ENCODE data around the gene RO60.

The RO60 gene

GRCh38 chr1:193060406-193060805, 994 bp downstream of the RO60 start:
- H3K27me3 ChIP-seq (ENCODE audit: insufficient read depth, low read length): no peaks in the 10 kb centered on the region
- peaks cover 22% of the 10 kb centered on the region for H3K36me3 ChIP-seq (ENCODE audit: insufficient read depth, low read length)
- peak overlapping the region; percentile 90 for H3K4me3 ChIP-seq (ENCODE audit: low read depth, low read length, poor library complexity, severe bottlenecking)
- H2AFZ ChIP-seq (ENCODE audit: low read length): no peak overlapping the region
- peaks cover 41% of the 10 kb centered on the region for H3K4me1 ChIP-seq (ENCODE audit: insufficient read depth, low read length, severe bottlenecking)
- no peak for TF ChIP-seq CTCF (IDR thresholded peaks at IDR 0.05; ENCODE audit: low read length)
- no peak for TF ChIP-seq EZH2 (IDR thresholded peaks at IDR 0.05; ENCODE audit: borderline replicate concordance, low read length)
- peaks cover 93% of the 10 kb centered on the region for H3K79me2 ChIP-seq (ENCODE audit: insufficient read depth, low read length)
- H3K4me2 ChIP-seq (ENCODE audit: low read length): peak overlapping the region; percentile 89
- H4K20me1 ChIP-seq (ENCODE audit: insufficient read depth, low read length): no peaks in the 10 kb centered on the region
- H3K9me2 ChIP-seq (ENCODE audit: low read depth, low read length): no peaks in the 10 kb centered on the region
- peak overlapping the region; percentile 92 for H3K9ac ChIP-seq (ENCODE audit: low read length)
- H3K9me3 ChIP-seq (ENCODE audit: low read length): no peaks in the 10 kb centered on the region
- 0 out of 2 replicates have a peak, but pooled peaks cover 4% of the 10 kb centered on the region for H3F3A ChIP-seq (ENCODE audit: insufficient read depth, low read length)
- H3K27ac ChIP-seq (ENCODE audit: low read depth, low read length, poor library complexity, severe bottlenecking): peak overlapping the region; percentile 80

- Histone ChIP-seq H3K27me3 (ENCODE audit: insufficient read depth, low read length) (no peaks in the 10 kb centered on the region), H3K4me1 (ENCODE audit: insufficient read depth, low read length, severe bottlenecking) (peaks cover 42% of the 10 kb centered on the region), H3K9ac (ENCODE audit: low read length) (peak overlapping the region; percentile 92)
These were observed 1.5 kb downstream of the RO60 start for GRCh38 chr1:193060938-193061337.

GRCh38 chr1:193062698-193063463, 3.5 kb downstream of the RO60 start:
- H3K4me1 ChIP-seq (ENCODE audit: insufficient read depth, low read length, severe bottlenecking): peaks cover 43% of the 10 kb centered on the region

More at GRCh38 chr1:193060938-193061337, 1.5 kb downstream of the RO60 start:
- Histone ChIP-seq H3K36me3 (ENCODE audit: insufficient read depth, low read length) (peaks cover 22% of the 10 kb centered on the region), H4K20me1 (ENCODE audit: insufficient read depth, low read length) (no peaks in the 10 kb centered on the region), H3K79me2 (ENCODE audit: insufficient read depth, low read length) (peaks cover 88% of the 10 kb centered on the region), H3K4me3 (ENCODE audit: low read depth, low read length, poor library complexity, severe bottlenecking) (peak overlapping the region; percentile 90), H3K9me2 (ENCODE audit: low read depth, low read length) (no peaks in the 10 kb centered on the region), H3K9me3 (ENCODE audit: low read length) (no peaks in the 10 kb centered on the region), H2AFZ (ENCODE audit: low read length) (no peak overlapping the region), H3K27ac (ENCODE audit: low read depth, low read length, poor library complexity, severe bottlenecking) (peak overlapping the region; percentile 80), H3F3A (ENCODE audit: insufficient read depth, low read length) (0 out of 2 replicates have a peak, but pooled peaks cover 4% of the 10 kb centered on the region), H3K4me2 (ENCODE audit: low read length) (peak overlapping the region; percentile 89)
- no peak for TF ChIP-seq EZH2 (IDR thresholded peaks at IDR 0.05; ENCODE audit: borderline replicate concordance, low read length)
- no peak for TF ChIP-seq CTCF (IDR thresholded peaks at IDR 0.05; ENCODE audit: low read length)

More at GRCh38 chr1:193062698-193063463, 3.5 kb downstream of the RO60 start:
- Histone ChIP-seq H3K9me3 (ENCODE audit: low read length) (no peaks in the 10 kb centered on the region), H2AFZ (ENCODE audit: low read length) (no peak overlapping the region), H3K27ac (ENCODE audit: low read depth, low read length, poor library complexity, severe bottlenecking) (no peak overlapping the region), H3K79me2 (ENCODE audit: insufficient read depth, low read length) (peaks cover 84% of the 10 kb centered on the region), H3F3A (ENCODE audit: insufficient read depth, low read length) (no peaks in the 10 kb centered on the region), H3K9ac (ENCODE audit: low read length) (no peak overlapping the region), H3K9me2 (ENCODE audit: low read depth, low read length) (no peaks in the 10 kb centered on the region), H3K27me3 (ENCODE audit: insufficient read depth, low read length) (no peaks in the 10 kb centered on the region), H3K36me3 (ENCODE audit: insufficient read depth, low read length) (peaks cover 11% of the 10 kb centered on the region), H4K20me1 (ENCODE audit: insufficient read depth, low read length) (no peaks in the 10 kb centered on the region), H3K4me2 (ENCODE audit: low read length) (no peak overlapping the region), H3K4me3 (ENCODE audit: low read depth, low read length, poor library complexity, severe bottlenecking) (no peak overlapping the region)
- TF ChIP-seq CTCF (IDR thresholded peaks at IDR 0.05; ENCODE audit: low read length) (no peak), EZH2 (IDR thresholded peaks at IDR 0.05; ENCODE audit: borderline replicate concordance, low read length) (no peak)
